OCI-LY3 (cell line): ENCODE measurements around the gene COLGALT1.

Experiments used
- EZH2phosphoT487 ChIP-seq: fragments of 200-600 bp; shearing (Covaris generic); IDR thresholded peaks from 2 replicates; pipeline ENCODE4 v1.6.1; 2018; ENCODE audit warnings: antibody characterized with exemption, mixed run types, low read depth
- TF ChIP-seq, protein P1 (sequence below): fragments of 200-600, 300-600 bp; sonication (generic); IDR thresholded peaks from 2 replicates; pipeline ENCODE4 v1.5.1; 2014; ENCODE audit warnings: antibody characterized with exemption, low read length, low read depth

GRCh38 chr19:17611462-17612244 is 56.2 kb downstream of the COLGALT1 start:
- TF ChIP-seq, protein P1, sequence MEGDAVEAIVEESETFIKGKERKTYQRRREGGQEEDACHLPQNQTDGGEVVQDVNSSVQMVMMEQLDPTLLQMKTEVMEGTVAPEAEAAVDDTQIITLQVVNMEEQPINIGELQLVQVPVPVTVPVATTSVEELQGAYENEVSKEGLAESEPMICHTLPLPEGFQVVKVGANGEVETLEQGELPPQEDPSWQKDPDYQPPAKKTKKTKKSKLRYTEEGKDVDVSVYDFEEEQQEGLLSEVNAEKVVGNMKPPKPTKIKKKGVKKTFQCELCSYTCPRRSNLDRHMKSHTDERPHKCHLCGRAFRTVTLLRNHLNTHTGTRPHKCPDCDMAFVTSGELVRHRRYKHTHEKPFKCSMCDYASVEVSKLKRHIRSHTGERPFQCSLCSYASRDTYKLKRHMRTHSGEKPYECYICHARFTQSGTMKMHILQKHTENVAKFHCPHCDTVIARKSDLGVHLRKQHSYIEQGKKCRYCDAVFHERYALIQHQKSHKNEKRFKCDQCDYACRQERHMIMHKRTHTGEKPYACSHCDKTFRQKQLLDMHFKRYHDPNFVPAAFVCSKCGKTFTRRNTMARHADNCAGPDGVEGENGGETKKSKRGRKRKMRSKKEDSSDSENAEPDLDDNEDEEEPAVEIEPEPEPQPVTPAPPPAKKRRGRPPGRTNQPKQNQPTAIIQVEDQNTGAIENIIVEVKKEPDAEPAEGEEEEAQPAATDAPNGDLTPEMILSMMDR, result no peak
- TF ChIP-seq EZH2phosphoT487, result no peak
